GM10248 (cell line): Measurements from ENCODE around the gene C10orf88.

Source experiments
- CTCF ChIA-PET: fragments of 300-600 bp; sonication (Branson Sonifier 250); formaldehyde crosslinking; extraction: SDS; loops from one replicate; lab custom pipeline; 2021; ENCODE audit warnings: antibody characterized with exemption; lab: Yijun Ruan, JAX
- POLR2A ChIA-PET: fragments of 350-650 bp; sonication (Branson Sonifier 250); formaldehyde crosslinking; extraction: SDS; loops from one replicate; lab custom pipeline; 2020; ENCODE audit warnings: antibody characterized with exemption; lab: Yijun Ruan, JAX
- DNase-seq: peaks from one replicate; pipeline ENCODE4 v3.0.0; 2012; ENCODE audit errors: extremely low spot score
- CTCF ChIP-seq: IDR thresholded peaks from 2 replicates; pipeline ENCODE4 v1.5.1; 2012; ENCODE audit warnings: mild to moderate bottlenecking, low read depth; ENCODE audit errors: extremely low read depth, missing control alignments, control extremely low read depth

The C10orf88 gene

DNA sequence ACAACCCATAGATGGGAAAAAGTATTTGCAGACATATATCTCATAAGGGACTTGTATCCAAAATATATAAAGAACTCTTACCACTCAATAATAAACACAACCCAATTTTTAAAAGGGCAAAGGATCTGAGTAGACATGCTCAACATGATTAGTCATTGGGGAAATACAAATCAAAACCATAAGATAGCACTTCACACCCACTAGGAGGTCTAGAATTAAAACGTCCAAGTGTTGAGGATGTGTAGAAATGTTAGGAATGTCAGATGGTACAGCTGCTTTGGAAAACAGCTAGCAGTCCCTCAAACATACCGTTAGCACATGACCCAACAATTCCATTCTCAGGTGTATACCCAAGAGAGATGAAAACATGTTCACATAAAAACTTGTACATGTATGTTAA is 34.5 kb upstream of the C10orf88 start:
- ChIA-PET POLR2A (no interaction called here), CTCF (interaction anchor here (0.8 to 12.2 kb wide), 2 partner anchors 6 to 12 kb away, joined by 3 to 107 read pairs; partner anchors contain the start of gene PSTK)
- no peak for TF ChIP-seq CTCF
- DNase-seq = no peak

- no peak for DNase-seq
- ChIA-PET POLR2A (no interaction called here), CTCF (interaction anchor here (8.4 to 8.5 kb wide), 2 partner anchors 8 to 20 kb away, joined by 84 to 107 read pairs; partner anchors contain the start of genes ACADSB and IKZF5)
- TF ChIP-seq CTCF = no peak
Observed at GRCh38 chr10:122986335-122986734, 32.3 kb upstream of the C10orf88 start.

- DNase-seq = no peak
- ChIA-PET CTCF (interaction anchor here (1.3 to 8.5 kb wide), 3 partner anchors 10 to 58 kb away, joined by 3 to 107 read pairs (median 84); partner anchors contain the start of genes ACADSB and IKZF5), POLR2A (no interaction called here)
- no peak for TF ChIP-seq CTCF
Observed at GRCh38 chr10:122984708-122985107, 30.7 kb upstream of the C10orf88 start.

- TF ChIP-seq CTCF = no peak
- no peak for DNase-seq
- CTCF ChIA-PET = interaction anchor here (1.6 to 8.5 kb wide), 3 partner anchors 10 to 36 kb away, joined by 4 to 107 read pairs (median 84); partner anchors contain the start of genes ACADSB and IKZF5
- POLR2A ChIA-PET = no interaction called here
Observed at GRCh38 chr10:122983898-122984297, 29.9 kb upstream of the C10orf88 start.

GRCh38 chr10:122981066-122981464 is 27.0 kb upstream of the C10orf88 start:
- CTCF ChIA-PET = interaction anchor here (0.6 to 8.5 kb wide), 15 partner anchors 10 to 496 kb away, joined by 3 to 107 read pairs (median 6); partner anchors contain the start of genes ACADSB and IKZF5
- POLR2A ChIA-PET = interaction anchor here (2.0 kb wide), 1 partner anchor 27 kb away, joined by 8 read pairs; the partner anchor contains the start of genes ACADSB and IKZF5
- peak; percentile 20 for TF ChIP-seq CTCF
- DNase-seq = peak; percentile 28

GRCh38 chr10:122980209-122981065 is 26.4 kb upstream of the C10orf88 start, which contains the start of gene PSTK:
Gene PSTK, plus strand, starts transcription at chr10:122980401. Its CDS starts 79 bp downstream, at chr10:122980480.
- peak; percentile 89 for TF ChIP-seq CTCF
- ChIA-PET CTCF (interaction anchor here (0.6 to 8.5 kb wide), 21 partner anchors 9 to 496 kb away, joined by 3 to 107 read pairs (median 5); partner anchors contain the start of genes ACADSB and IKZF5), POLR2A (interaction anchor here (2.0 kb wide), 1 partner anchor 28 kb away, joined by 8 read pairs; the partner anchor contains the start of genes ACADSB and IKZF5)
- DNase-seq = peak; percentile 97
